Peyer's patch (tissue), 4 donors: ENCODE data around the gene PDZD7.

Experiments
- CTCF ChIP-seq, 6 experiments: fragments of 450-650 bp in 4 of 6; fragments of 200-600 bp in 2 of 6; sonication (generic) in 1 of 6; IDR thresholded peaks; one replicate each; pipeline ENCODE4 v1.5.1; 2017 to 2019; ENCODE audit warnings: antibody characterized with exemption in 6 of 6, mild to moderate bottlenecking in 3 of 6, moderate library complexity in 1 of 6
- POLR2A ChIP-seq, 2 donors: fragments of 450-650 bp; IDR thresholded peaks; one replicate each; pipeline ENCODE4 v1.5.1; 2017; ENCODE audit warnings: antibody characterized with exemption in 2 of 2, mild to moderate bottlenecking in 2 of 2, moderate library complexity in 2 of 2

- TF ChIP-seq CTCF (IDR thresholded peaks at IDR 0.05) (no peak), POLR2A (IDR thresholded peaks at IDR 0.05) (peak; percentile 86 to 94)
These were observed at the start of gene PDZD7, which contains the start of gene SFXN3 for GRCh38 chr10:101031128-101031795.
